Skeletal muscle tissue (tissue), 4 donors: ENCODE data around the gene SAPCD2. TPM values are rescaled to one million over a fixed set of nuclear protein-coding genes. Genes with fewer than 3 reads are reported as not detected.
A peak's percentile ranks its signal among the peaks of the same experiment; 100 is the strongest.
"Not testable (repeated sequence)": the region's sequence is repeated elsewhere in the genome, so short reads cannot be mapped to it uniquely, and the experiment has no call there.

Experiments
- H3K27ac ChIP-seq: one replicate; pipeline ENCODE4 v1.7.0; 2013; ENCODE audit warnings: mild to moderate bottlenecking, low read depth, low read length, inconsistent platforms
- H3K27me3 ChIP-seq, 3 donors: one replicate each; pipeline ENCODE4 v1.7.0; 2013; ENCODE audit warnings: low read length in 3 of 3; ENCODE audit not compliant: control insufficient read depth in 3 of 3, insufficient read depth in 3 of 3
- H3K36me3 ChIP-seq, 3 donors: one replicate each; pipeline ENCODE4 v1.7.0; 2013; ENCODE audit warnings: low read length in 3 of 3; ENCODE audit not compliant: control insufficient read depth in 3 of 3, insufficient read depth in 3 of 3
- H3K4me1 ChIP-seq, 3 donors: one replicate each; pipeline ENCODE4 v1.7.0; 2013; ENCODE audit warnings: low read length in 3 of 3, mild to moderate bottlenecking in 3 of 3; ENCODE audit not compliant: control insufficient read depth in 3 of 3, insufficient read depth in 3 of 3
- H3K4me3 ChIP-seq, 3 donors: one replicate each; pipeline ENCODE4 v1.7.0; 2013; ENCODE audit warnings: low read length in 3 of 3
- H3K9ac ChIP-seq, 3 donors: one replicate each; pipeline ENCODE4 v1.7.0; 2013; ENCODE audit warnings: low read length in 3 of 3, mild to moderate bottlenecking in 3 of 3, moderate library complexity in 2 of 3, low read depth in 1 of 3
- H3K9me3 ChIP-seq, 3 donors: one replicate each; pipeline ENCODE4 v1.7.0; 2013; ENCODE audit warnings: low read length in 3 of 3; ENCODE audit not compliant: control insufficient read depth in 3 of 3
- total RNA-seq: library from RNA; depleted of rRNA; stranded (reverse); fragments of >200 nt; gene quantifications from one replicate; pipeline ENCODE4 v1.2.3, GENCODE V29; 2014
- donor health status: Osteomylitis.

Gene SAPCD2
- total RNA-seq, 1 donor from 2014 or later: 1.0 TPM

GRCh38 chr9:137039611-137040366, 30.6 kb downstream of the SAPCD2 start:
- H3K4me1 ChIP-seq: peaks cover 17 to 26% (median 25%) of the 10 kb centered on the region in 3 donors
- no peak overlapping the region for H3K27ac ChIP-seq
- peaks cover 0 to 12% (median 6%) of the 10 kb centered on the region in 3 donors for H3K36me3 ChIP-seq
- H3K27me3 ChIP-seq: peaks cover 4 to 23% (median 19%) of the 10 kb centered on the region in 3 donors
- H3K4me3 ChIP-seq: no peak overlapping the region
- no peaks in the 10 kb centered on the region for H3K9me3 ChIP-seq
- no peak overlapping the region for H3K9ac ChIP-seq

- peaks cover 13 to 21% (median 20%) of the 10 kb centered on the region in 3 donors for H3K4me1 ChIP-seq
- no peak overlapping the region for H3K4me3 ChIP-seq
- no peak overlapping the region for H3K9ac ChIP-seq
- no peak overlapping the region for H3K27ac ChIP-seq
- H3K36me3 ChIP-seq: peaks cover 0 to 12% (median 6%) of the 10 kb centered on the region in 3 donors
- no peaks in the 10 kb centered on the region for H3K9me3 ChIP-seq
- peaks cover 4 to 19% (median 11%) of the 10 kb centered on the region in 3 donors for H3K27me3 ChIP-seq
Measured at GRCh38 chr9:137038916-137039315, 31.4 kb downstream of the SAPCD2 start.

GRCh38 chr9:137037483-137037882, 32.9 kb downstream of the SAPCD2 start:
- peaks cover 0 to 12% (median 6%) of the 10 kb centered on the region in 3 donors for H3K36me3 ChIP-seq

GRCh38 chr9:137037035-137037434, 33.3 kb downstream of the SAPCD2 start:
- Histone ChIP-seq H3K27ac (no peak overlapping the region), H3K27me3 (peaks cover 4 to 16% (median 5%) of the 10 kb centered on the region in 3 donors), H3K9me3 (no peaks in the 10 kb centered on the region), H3K4me3 (no peak overlapping the region), H3K36me3 (peaks cover 0 to 12% (median 6%) of the 10 kb centered on the region in 3 donors), H3K9ac (no peak overlapping the region), H3K4me1 (peaks cover 12 to 15% (median 14%) of the 10 kb centered on the region in 3 donors)

More at GRCh38 chr9:137037483-137037882, 32.9 kb downstream of the SAPCD2 start:
- Histone ChIP-seq H3K9me3 (no peaks in the 10 kb centered on the region), H3K27ac (no peak overlapping the region), H3K4me1 (peaks cover 12 to 15% (median 14%) of the 10 kb centered on the region in 3 donors), H3K4me3 (no peak overlapping the region), H3K27me3 (peaks cover 4 to 16% (median 5%) of the 10 kb centered on the region in 3 donors), H3K9ac (no peak overlapping the region)

- no peaks in the 10 kb centered on the region for H3K9me3 ChIP-seq
- H3K36me3 ChIP-seq: peaks cover 0 to 12% (median 6%) of the 10 kb centered on the region in 3 donors
- H3K4me3 ChIP-seq: no peak overlapping the region
- no peak overlapping the region for H3K9ac ChIP-seq
- no peak overlapping the region for H3K27ac ChIP-seq
- H3K27me3 ChIP-seq: peaks cover 4 to 16% (median 5%) of the 10 kb centered on the region in 3 donors
- peaks cover 11 to 18% (median 12%) of the 10 kb centered on the region in 3 donors for H3K4me1 ChIP-seq
Measured at GRCh38 chr9:137035937-137036336, 34.4 kb downstream of the SAPCD2 start.

GRCh38 chr9:137035507-137035834, 34.9 kb downstream of the SAPCD2 start:
- Histone ChIP-seq H3K9ac (peak overlapping the region in 1 of 3 donors; percentile 54), H3K4me3 (no peak overlapping the region), H3K27me3 (peaks cover 4 to 16% (median 5%) of the 10 kb centered on the region in 3 donors), H3K27ac (no peak overlapping the region), H3K9me3 (no peaks in the 10 kb centered on the region), H3K36me3 (peaks cover 0 to 12% (median 6%) of the 10 kb centered on the region in 3 donors), H3K4me1 (peaks cover 11 to 18% (median 12%) of the 10 kb centered on the region in 3 donors)

- Histone ChIP-seq H3K4me3 (no peak overlapping the region), H3K36me3 (peaks cover 0 to 9% (median 5%) of the 10 kb centered on the region in 3 donors), H3K4me1 (peaks cover 11 to 20% (median 12%) of the 10 kb centered on the region in 3 donors), H3K9me3 (no peaks in the 10 kb centered on the region), H3K27ac (no peak overlapping the region), H3K27me3 (peaks cover 4 to 16% (median 5%) of the 10 kb centered on the region in 3 donors), H3K9ac (peak overlapping the region in 1 of 3 donors; percentile 54)
Measured at GRCh38 chr9:137034709-137035506, 35.4 kb downstream of the SAPCD2 start.

- no peak overlapping the region for H3K27ac ChIP-seq
- H3K4me3 ChIP-seq: no peak overlapping the region
- H3K27me3 ChIP-seq: peaks cover 4 to 16% (median 5%) of the 10 kb centered on the region in 3 donors
- H3K9ac ChIP-seq: no peak overlapping the region
- H3K36me3 ChIP-seq: peaks cover 0 to 2% (median 2%) of the 10 kb centered on the region in 3 donors
- H3K4me1 ChIP-seq: peaks cover 14 to 27% (median 15%) of the 10 kb centered on the region in 3 donors
- no peaks in the 10 kb centered on the region for H3K9me3 ChIP-seq
Measured at GRCh38 chr9:137034039-137034708, 36.2 kb downstream of the SAPCD2 start.

- H3K9me3 ChIP-seq, H3K4me3 ChIP-seq, H3K9ac ChIP-seq, H3K27ac ChIP-seq, H3K36me3 ChIP-seq: not testable (repeated sequence)
- Histone ChIP-seq H3K4me1 (peaks cover 21 to 34% (median 22%) of the 10 kb centered on the region in 3 donors), H3K27me3 (peaks cover 4 to 16% (median 5%) of the 10 kb centered on the region in 3 donors)
Measured at GRCh38 chr9:137033481-137033880, 36.9 kb downstream of the SAPCD2 start.
